Bronchial epithelial cell (primary cell): ENCODE measurements around the gene MTCH1. TPM values are rescaled to one million over a fixed set of nuclear protein-coding genes. Genes with fewer than 3 reads are reported as not detected.

Source experiments
- DNase-seq: peaks from one replicate; pipeline ENCODE4 v3.0.0-alpha.2; 2010; ENCODE audit warnings: low read depth
- FAIRE-seq: peaks from 2 replicates; lab custom pipeline; 2011; peaks lifted over from hg19 to GRCh38; lab: Jason Lieb, UNC
- H3K27me3 ChIP-seq: 2 replicates; pipeline ENCODE4 v1.5.1; 2011; ENCODE audit warnings: low read length; ENCODE audit not compliant: control insufficient read depth, insufficient read depth
- H3K36me3 ChIP-seq: 2 replicates; pipeline ENCODE4 v1.5.1; 2011; ENCODE audit warnings: low read length; ENCODE audit not compliant: control insufficient read depth, insufficient read depth
- H3K4me3 ChIP-seq: 2 replicates; pipeline ENCODE4 v1.5.1; 2011; ENCODE audit warnings: mild to moderate bottlenecking, low read depth, low read length, control low read depth
- total RNA-seq: library from RNA; depleted of rRNA; stranded (reverse); fragments of >200 nt; gene quantifications from 2 replicates; pipeline ENCODE4 v1.2.1, GENCODE V29; 2014
- TF ChIP-seq, protein P1 (sequence below): IDR thresholded peaks from 2 replicates; pipeline ENCODE4 v1.5.1; 2011; ENCODE audit warnings: mild to moderate bottlenecking, moderate library complexity, low read length, control low read depth, inconsistent platforms; ENCODE audit not compliant: insufficient read depth, severe bottlenecking

Gene MTCH1
- total RNA-seq, 1 donor from 2014 or later, result 156 TPM

- DNase-seq, result no peak
- Histone ChIP-seq H3K36me3 (peaks cover 34% of the 10 kb centered on the region), H3K4me3 (no peak overlapping the region), H3K27me3 (no peaks in the 10 kb centered on the region)
- TF ChIP-seq, protein P1, sequence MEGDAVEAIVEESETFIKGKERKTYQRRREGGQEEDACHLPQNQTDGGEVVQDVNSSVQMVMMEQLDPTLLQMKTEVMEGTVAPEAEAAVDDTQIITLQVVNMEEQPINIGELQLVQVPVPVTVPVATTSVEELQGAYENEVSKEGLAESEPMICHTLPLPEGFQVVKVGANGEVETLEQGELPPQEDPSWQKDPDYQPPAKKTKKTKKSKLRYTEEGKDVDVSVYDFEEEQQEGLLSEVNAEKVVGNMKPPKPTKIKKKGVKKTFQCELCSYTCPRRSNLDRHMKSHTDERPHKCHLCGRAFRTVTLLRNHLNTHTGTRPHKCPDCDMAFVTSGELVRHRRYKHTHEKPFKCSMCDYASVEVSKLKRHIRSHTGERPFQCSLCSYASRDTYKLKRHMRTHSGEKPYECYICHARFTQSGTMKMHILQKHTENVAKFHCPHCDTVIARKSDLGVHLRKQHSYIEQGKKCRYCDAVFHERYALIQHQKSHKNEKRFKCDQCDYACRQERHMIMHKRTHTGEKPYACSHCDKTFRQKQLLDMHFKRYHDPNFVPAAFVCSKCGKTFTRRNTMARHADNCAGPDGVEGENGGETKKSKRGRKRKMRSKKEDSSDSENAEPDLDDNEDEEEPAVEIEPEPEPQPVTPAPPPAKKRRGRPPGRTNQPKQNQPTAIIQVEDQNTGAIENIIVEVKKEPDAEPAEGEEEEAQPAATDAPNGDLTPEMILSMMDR, result no peak
- FAIRE-seq, result peak; percentile 32
Observed at GRCh38 chr6:36976509-36976908, 9.5 kb downstream of the MTCH1 start.

DNA sequence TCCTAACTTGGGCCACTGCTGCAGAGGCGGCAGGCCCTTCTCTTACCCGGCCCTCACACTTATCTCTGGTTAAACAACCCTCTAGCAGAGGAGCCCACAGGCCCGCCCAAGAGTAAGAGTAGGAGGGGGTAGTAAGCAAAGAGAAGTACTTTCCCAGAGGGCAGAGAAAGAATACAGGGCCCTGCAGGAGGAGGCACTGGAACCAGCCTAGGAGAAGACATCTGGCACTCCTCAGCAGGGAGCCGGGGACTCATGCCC lies 10.1 kb downstream of the MTCH1 start:
- peaks cover 34% of the 10 kb centered on the region for H3K36me3 ChIP-seq
- DNase-seq (no peak), FAIRE-seq (no peak)
- no peaks in the 10 kb centered on the region for H3K27me3 ChIP-seq
- TF ChIP-seq, protein P1, result no peak
- H3K4me3 ChIP-seq, result no peak overlapping the region

GRCh38 chr6:36975231-36976006 lies 10.6 kb downstream of the MTCH1 start:
- TF ChIP-seq, protein P1, result no peak
- H3K4me3 ChIP-seq, result no peak overlapping the region
- H3K36me3 ChIP-seq, result peaks cover 36% of the 10 kb centered on the region
- H3K27me3 ChIP-seq, result no peaks in the 10 kb centered on the region
- no peak for FAIRE-seq
- DNase-seq, result no peak

DNA sequence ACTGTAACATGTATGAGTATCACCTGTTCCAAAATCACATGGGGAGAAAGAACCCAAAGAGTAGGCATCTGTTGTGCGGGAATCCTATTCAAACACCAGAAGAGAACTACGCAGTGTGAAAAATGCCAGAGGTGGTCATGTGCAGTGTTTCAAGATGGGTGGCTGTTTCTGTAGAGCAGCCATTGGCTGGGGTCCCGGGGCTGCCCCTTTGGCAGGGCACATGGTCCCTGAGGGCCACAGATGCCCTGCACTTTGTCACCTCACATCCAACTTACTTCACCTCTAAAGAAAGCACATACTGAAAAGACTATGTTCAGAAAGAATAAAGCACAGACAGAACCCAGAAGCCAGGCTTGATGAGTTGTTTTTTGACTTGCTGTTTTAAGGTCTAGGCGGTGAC lies 12.3 kb downstream of the MTCH1 start:
- FAIRE-seq, result no peak
- DNase-seq, result no peak
- no peaks in the 10 kb centered on the region for H3K27me3 ChIP-seq
- H3K36me3 ChIP-seq, result peaks cover 47% of the 10 kb centered on the region
- H3K4me3 ChIP-seq, result no peak overlapping the region
- TF ChIP-seq, protein P1, result no peak

- Histone ChIP-seq H3K27me3 (no peaks in the 10 kb centered on the region), H3K36me3 (peaks cover 46% of the 10 kb centered on the region), H3K4me3 (no peak overlapping the region)
- no peak for DNase-seq
- FAIRE-seq, result no peak
- TF ChIP-seq, protein P1, result no peak
Observed at GRCh38 chr6:36973190-36973589, 12.8 kb downstream of the MTCH1 start.
